ENCODE results near the gene DEXI. TPM values are rescaled to one million over a fixed set of nuclear protein-coding genes. Genes with fewer than 3 reads are reported as not detected.
"Not testable (repeated sequence)": the region's sequence is repeated elsewhere in the genome, so short reads cannot be mapped to it uniquely, and the experiment has no call there.

Gene DEXI
- total RNA-seq, 2 experiments from 2014 or later, result 24.8 to 25.3 TPM

GRCh38 chr16:10968498-10968897 is 26.2 kb upstream of the DEXI start:
- POLR2A ChIA-PET, result interaction anchor here (8.3 kb wide), 1 partner anchor 286 kb away, joined by 94 read pairs; the partner anchor contains the start of gene SOCS1
- CTCF ChIA-PET, result interaction anchor here (1.0 to 5.2 kb wide), 6 partner anchors 12 to 388 kb away, joined by 3 to 44 read pairs (median 3); partner anchors contain the start of gene SOCS1
- peaks cover 43% of the 10 kb centered on the region for H3K36me3 Mint-ChIP-seq (ENCODE audit: low read depth)
- peaks cover 58% of the 10 kb centered on the region for H3K4me1 Mint-ChIP-seq (ENCODE audit: low read depth)
- intact Hi-C loops (cut with micrococcal nuclease), result no loop called here
- H3K27ac Mint-ChIP-seq, result no peak overlapping the region
- H3K4me3 Mint-ChIP-seq, result no peak overlapping the region
- TF ChIP-seq CTCF (IDR thresholded peaks at IDR 0.05), result no peak
- H3K27me3 Mint-ChIP-seq, result no peaks in the 10 kb centered on the region
- H3K9me3 Mint-ChIP-seq, result peaks cover 8% of the 10 kb centered on the region
- no peak for ATAC-seq
- DNase-seq, result no peak

GRCh38 chr16:10967986-10968385 is 25.7 kb upstream of the DEXI start:
- ATAC-seq, result no peak
- peaks cover 8% of the 10 kb centered on the region for H3K9me3 Mint-ChIP-seq
- no peak for DNase-seq
- H3K27ac Mint-ChIP-seq, result no peak overlapping the region
- H3K27me3 Mint-ChIP-seq, result no peaks in the 10 kb centered on the region
- H3K36me3 Mint-ChIP-seq (ENCODE audit: low read depth), result peaks cover 42% of the 10 kb centered on the region
- H3K4me1 Mint-ChIP-seq (ENCODE audit: low read depth), result peaks cover 58% of the 10 kb centered on the region
- ChIA-PET CTCF (interaction anchor here (1.0 to 5.2 kb wide), 7 partner anchors 12 to 404 kb away, joined by 3 to 44 read pairs (median 3); partner anchors contain the start of gene SOCS1), POLR2A (interaction anchor here (8.3 kb wide), 1 partner anchor 286 kb away, joined by 94 read pairs; the partner anchor contains the start of gene SOCS1)
- TF ChIP-seq CTCF (IDR thresholded peaks at IDR 0.05), result no peak
- H3K4me3 Mint-ChIP-seq, result no peak overlapping the region
- intact Hi-C loops (cut with micrococcal nuclease), result no loop called here

GRCh38 chr16:10966559-10966958 is 24.3 kb upstream of the DEXI start:
- H3K4me3 Mint-ChIP-seq; H3K9me3 Mint-ChIP-seq; intact Hi-C loops (cut with micrococcal nuclease); H3K27me3 Mint-ChIP-seq: not testable (repeated sequence)
- peak; percentile 57 for DNase-seq
- ChIA-PET CTCF (interaction anchor here (1.0 to 6.7 kb wide), 6 partner anchors 9 to 430 kb away, joined by 4 to 121 read pairs (median 26); partner anchors contain the start of gene SOCS1), POLR2A (interaction anchor here (0.6 to 8.3 kb wide), 3 partner anchors 86 to 288 kb away, joined by 3 to 94 read pairs (median 4); partner anchors contain the start of gene SOCS1)
- Mint-ChIP-seq H3K4me1 (ENCODE audit: low read depth) (peaks cover 45% of the 10 kb centered on the region), H3K36me3 (ENCODE audit: low read depth) (peaks cover 43% of the 10 kb centered on the region), H3K27ac (peak overlapping the region; percentile 84)
- ATAC-seq, result peak; percentile 11

- no peak for ATAC-seq
- POLR2A ChIA-PET, result interaction anchor here (0.6 to 8.3 kb wide), 5 partner anchors 8 to 288 kb away, joined by 3 to 94 read pairs (median 4); partner anchors contain the start of gene SOCS1
- Mint-ChIP-seq H3K9me3 (peaks cover 8% of the 10 kb centered on the region), H3K27ac (peak overlapping the region; percentile 84), H3K4me3 (no peak overlapping the region), H3K4me1 (ENCODE audit: low read depth) (peaks cover 42% of the 10 kb centered on the region), H3K36me3 (ENCODE audit: low read depth) (peaks cover 40% of the 10 kb centered on the region), H3K27me3 (no peaks in the 10 kb centered on the region)
- no peak for DNase-seq
- TF ChIP-seq CTCF (IDR thresholded peaks at IDR 0.05), result no peak
- intact Hi-C loops (cut with micrococcal nuclease), result no loop called here
- CTCF ChIA-PET, result interaction anchor here (1.0 to 6.7 kb wide), 8 partner anchors 8 to 438 kb away, joined by 4 to 121 read pairs (median 26); partner anchors contain the start of gene SOCS1
Measured at GRCh38 chr16:10966129-10966528, 23.9 kb upstream of the DEXI start.

GRCh38 chr16:10965440-10966061 is 23.3 kb upstream of the DEXI start:
- CTCF ChIA-PET, result interaction anchor here (1.0 to 6.7 kb wide), 18 partner anchors 14 to 749 kb away, joined by 3 to 121 read pairs (median 10); partner anchors contain the start of gene SOCS1

More at GRCh38 chr16:10965440-10966061, 23.3 kb upstream of the DEXI start:
- DNase-seq (peak; percentile 62), ATAC-seq (peak; percentile 49)
- peaks cover 42% of the 10 kb centered on the region for H3K4me1 Mint-ChIP-seq (ENCODE audit: low read depth)
- TF ChIP-seq CTCF (IDR thresholded peaks at IDR 0.05), result no peak
- H3K27ac Mint-ChIP-seq, result peak overlapping the region; percentile 84
- H3K27me3 Mint-ChIP-seq, result no peaks in the 10 kb centered on the region
- no peak overlapping the region for H3K4me3 Mint-ChIP-seq
- peaks cover 34% of the 10 kb centered on the region for H3K36me3 Mint-ChIP-seq (ENCODE audit: low read depth)
- intact Hi-C loops (cut with micrococcal nuclease), result no loop called here
- POLR2A ChIA-PET, result interaction anchor here (0.7 to 8.3 kb wide), 7 partner anchors 8 to 449 kb away, joined by 3 to 94 read pairs (median 4); partner anchors contain the start of gene SOCS1
- H3K9me3 Mint-ChIP-seq, result peaks cover 8% of the 10 kb centered on the region

All from activated CD8-positive, alpha-beta T cell treated with anti-CD3 and anti-CD28 coated beads for 36 hours (primary cell).